Calu3 (cell line): ENCODE measurements around the gene CHKA. TPM values are rescaled to one million over a fixed set of nuclear protein-coding genes. Genes with fewer than 3 reads are reported as not detected.

ENCODE experiments used
- Bru-seq: library from RNA; stranded (reverse); fragments of 400-500 nt; gene quantifications from one replicate; lab custom pipeline; 2021; lab: Mats Ljungman, UMichigan
- BruChase-seq, 2 experiments: library from RNA; stranded (reverse); fragments of 400-500 nt; gene quantifications; one replicate each; lab custom pipeline; 2021; lab: Mats Ljungman, UMichigan
- BruUV-seq: library from RNA; stranded (reverse); fragments of 400-500 nt; replicated peaks from 2 replicates; lab custom pipeline; 2021; lab: Mats Ljungman, UMichigan
- CTCF ChIA-PET: fragments of 300-600 bp; sonication (Branson Sonifier 250); formaldehyde crosslinking; loops from one replicate; lab custom pipeline; 2022; ENCODE audit warnings: antibody characterized with exemption; lab: Charles Lee
- DNase-seq: peaks from one replicate; pipeline ENCODE4 v3.0.0; 2022
- H3K27ac Mint-ChIP-seq: one replicate; pipeline ENCODE4 v1.8.0; 2022; ENCODE audit warnings: mixed read lengths; ENCODE audit not compliant: unreplicated experiment
- H3K27me3 Mint-ChIP-seq: one replicate; pipeline ENCODE4 v1.8.0; 2022; ENCODE audit warnings: mixed read lengths; ENCODE audit not compliant: unreplicated experiment
- H3K36me3 Mint-ChIP-seq: one replicate; pipeline ENCODE4 v1.8.0; 2022; ENCODE audit warnings: mild to moderate bottlenecking, moderate library complexity, mixed read lengths; ENCODE audit not compliant: insufficient read depth, unreplicated experiment
- H3K4me1 Mint-ChIP-seq: one replicate; pipeline ENCODE4 v1.8.0; 2022; ENCODE audit warnings: mild to moderate bottlenecking, low read depth, mixed read lengths; ENCODE audit not compliant: unreplicated experiment
- H3K4me3 Mint-ChIP-seq: one replicate; pipeline ENCODE4 v1.8.0; 2022; ENCODE audit warnings: mild to moderate bottlenecking, low read depth, moderate library complexity, mixed read lengths; ENCODE audit not compliant: unreplicated experiment
- H3K9me3 Mint-ChIP-seq: one replicate; pipeline ENCODE4 v1.8.0; 2022; ENCODE audit warnings: low read depth, mixed read lengths; ENCODE audit not compliant: unreplicated experiment
- CTCF ChIP-seq: fragments of 200-600 bp; IDR thresholded peaks from one replicate; pipeline ENCODE4 v1.8.0; 2022; ENCODE audit warnings: antibody characterized with exemption; ENCODE audit not compliant: unreplicated experiment
- intact Hi-C: fragments of 100-400 bp; cut with micrococcal nuclease; formaldehyde crosslinking; loops from one replicate; pipeline ENCODE4 v1.10.0; 2022; ENCODE audit not compliant: unreplicated experiment
- long read RNA-seq: library from polyadenylated mRNA; stranded (forward); transcript quantifications from one replicate; pipeline ENCODE4 v2.0.0, GENCODE V29; 2022
- total RNA-seq: library from RNA; stranded (reverse); gene quantifications from 2 replicates; pipeline ENCODE4 v1.2.3, GENCODE V29; 2022

CHKA gene
- total RNA-seq (100 and 104 TPM in 2 replicates), Bru-seq, nascent RNA (percentile 98 among the genes with signal in this experiment), BruChase-seq, experiment 1, labeled RNA remaining after a 6-hour chase (percentile 92 among the genes with signal in this experiment), BruChase-seq, experiment 2, labeled RNA remaining after a 2-hour chase (percentile 91 among the genes with signal in this experiment)
- long read RNA-seq, transcript CHKA-201 (12 exons, 2,530 nt) = major isoform, 83 of 150 reads
- long read RNA-seq, transcript CHKA-202 (11 exons, 1,755 nt) = minor isoform, 12 of 150 reads
- long read RNA-seq, partial matches to known transcripts = 13 of 150 reads
- long read RNA-seq, other reads (novel, unspliced or antisense) = 42 of 150 reads

DNA sequence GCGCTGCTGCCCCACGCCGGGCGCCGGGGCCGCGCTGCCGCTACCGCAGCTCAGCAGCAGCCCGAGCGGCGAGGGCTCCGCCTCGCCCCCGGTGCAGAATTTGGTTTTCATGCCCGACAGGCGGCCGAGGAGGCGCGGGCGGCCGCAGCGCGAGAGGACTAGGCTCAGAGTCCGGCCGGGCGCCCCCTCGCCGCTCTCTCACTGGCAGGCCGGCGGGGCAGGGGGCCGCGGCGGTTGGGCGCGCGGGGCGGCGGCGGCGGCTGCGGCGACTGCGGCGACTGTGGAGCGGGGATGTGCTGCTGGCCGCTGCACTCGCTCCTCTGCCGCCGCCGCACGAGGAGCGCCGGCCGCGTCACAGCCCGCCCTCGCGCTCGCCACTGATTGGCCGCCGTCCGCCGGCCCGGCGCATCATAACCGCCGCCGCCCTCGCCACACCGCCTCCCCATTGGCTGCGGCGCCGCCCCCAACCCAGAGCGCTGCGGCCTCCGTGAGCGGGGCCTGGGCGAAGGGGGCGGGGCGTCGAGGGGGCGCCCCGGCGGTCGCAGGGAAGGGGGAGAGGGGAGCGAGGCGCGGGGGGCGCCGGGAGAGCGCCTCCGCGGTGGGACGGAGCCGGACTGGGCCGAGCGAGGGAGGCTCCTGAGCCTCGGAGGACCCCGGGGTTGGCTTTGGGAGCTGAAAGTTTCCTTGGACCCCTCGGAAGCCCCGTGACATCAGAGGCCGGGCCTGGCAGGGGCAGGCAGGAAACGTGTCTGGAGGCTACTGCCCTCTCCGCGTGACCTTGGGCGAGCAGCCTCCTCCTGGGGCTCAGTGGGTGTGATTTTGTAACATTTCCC lies at the start of gene CHKA:
Gene CHKA (minus strand): TSS at position 322 of the 833 bp plus-strand sequence. CDS start 211 bp downstream, at position 111.
- BruUV-seq = no TSS peak
- no peak for TF ChIP-seq CTCF
- no peaks in the 10 kb centered on the region for H3K27me3 Mint-ChIP-seq
- intact Hi-C loops = loop anchor here (2.0 kb wide), 1 partner anchor 14 kb away; no protein-coding TSS in a partner anchor
- CTCF ChIA-PET = interaction anchor here (1.4 kb wide), 1 partner anchor 25 kb away, joined by 4 read pairs; no protein-coding TSS in a partner anchor
- H3K36me3 Mint-ChIP-seq = peaks cover 73% of the 10 kb centered on the region
- DNase-seq = peak; percentile 96
- H3K27ac Mint-ChIP-seq = peak within 1 kb of the TSS; percentile 97
- peak within 1 kb of the TSS; percentile 80 for H3K4me3 Mint-ChIP-seq
- no peaks in the 10 kb centered on the region for H3K9me3 Mint-ChIP-seq
- H3K4me1 Mint-ChIP-seq = peaks cover 63% of the 10 kb centered on the region

DNA sequence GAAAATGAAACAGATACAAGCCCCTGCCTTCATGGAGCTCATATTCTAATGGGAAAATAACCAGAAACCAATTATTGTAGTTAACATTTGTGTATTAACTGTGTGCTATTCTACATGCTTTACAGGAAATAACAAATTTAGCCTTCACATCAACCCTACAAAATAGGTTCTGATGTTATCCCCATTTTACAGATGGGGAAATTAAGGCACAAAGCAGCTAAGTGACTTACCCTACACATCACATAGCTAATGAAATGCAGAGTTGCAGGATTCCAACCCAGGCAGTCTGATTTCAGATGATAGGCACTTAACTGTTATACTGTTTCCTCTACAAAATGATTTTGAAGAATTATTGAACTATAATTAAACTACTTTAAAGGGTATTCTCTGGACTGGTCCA lies 48.3 kb upstream of the CHKA start:
- Mint-ChIP-seq H3K36me3 (peaks cover 34% of the 10 kb centered on the region), H3K27ac (no peak overlapping the region), H3K4me1 (no peaks in the 10 kb centered on the region), H3K4me3 (no peak overlapping the region), H3K27me3 (no peaks in the 10 kb centered on the region), H3K9me3 (no peaks in the 10 kb centered on the region)
- no peak for DNase-seq
- TF ChIP-seq CTCF = no peak
- BruUV-seq = no TSS peak
- CTCF ChIA-PET = interaction anchor here (0.6 to 1.0 kb wide), 3 partner anchors 20 to 72 kb away, joined by 3 read pairs; no protein-coding TSS in a partner anchor
- intact Hi-C loops = no loop called here

DNA sequence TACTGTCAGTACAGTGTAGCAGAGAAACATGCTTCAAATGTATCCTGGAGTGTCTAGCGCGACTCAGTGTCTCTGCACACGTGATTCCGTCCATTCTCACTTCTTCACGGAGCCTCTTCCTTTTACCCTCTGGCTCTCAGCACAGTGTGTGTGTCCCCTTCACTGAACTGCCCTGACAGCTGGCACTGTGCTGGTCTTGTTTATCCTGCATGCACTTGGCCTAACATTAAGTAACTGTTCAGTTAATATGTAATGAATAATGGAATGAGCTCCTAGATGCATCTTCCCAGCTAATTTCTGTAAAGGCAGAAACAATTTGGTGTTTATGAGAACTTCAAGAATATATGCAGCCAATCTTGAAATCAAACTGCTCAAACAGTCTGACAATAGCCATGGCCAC lies 47.5 kb upstream of the CHKA start:
- BruUV-seq = no TSS peak
- Mint-ChIP-seq H3K27ac (no peak overlapping the region), H3K27me3 (no peaks in the 10 kb centered on the region), H3K4me3 (no peak overlapping the region), H3K36me3 (peaks cover 30% of the 10 kb centered on the region), H3K9me3 (no peaks in the 10 kb centered on the region), H3K4me1 (no peaks in the 10 kb centered on the region)
- intact Hi-C loops = no loop called here
- no peak for TF ChIP-seq CTCF
- no peak for DNase-seq
- CTCF ChIA-PET = interaction anchor here (1.0 kb wide), 1 partner anchor 22 kb away, joined by 3 read pairs; no protein-coding TSS in a partner anchor

DNA sequence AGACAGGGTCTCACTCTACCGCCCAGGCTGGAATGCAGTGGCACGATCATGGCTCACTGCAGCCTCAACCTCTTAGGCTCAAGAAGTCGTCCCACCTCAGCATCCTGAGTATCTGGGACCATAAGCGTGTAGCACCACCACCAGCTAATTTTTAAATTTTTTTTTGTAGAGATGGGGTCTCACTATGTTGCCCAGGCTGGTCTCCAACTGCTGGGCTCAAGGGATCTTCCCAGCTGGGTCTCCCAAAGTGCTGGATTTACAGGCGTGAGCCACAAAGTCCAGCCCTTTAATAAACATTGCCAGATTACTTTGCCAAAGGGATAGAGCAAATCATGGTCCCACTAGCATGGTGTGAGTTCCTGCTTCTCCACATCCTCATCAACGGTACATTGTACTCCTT lies 46.3 kb upstream of the CHKA start:
- Mint-ChIP-seq H3K4me1 (no peaks in the 10 kb centered on the region), H3K4me3 (no peak overlapping the region), H3K27me3 (no peaks in the 10 kb centered on the region), H3K36me3 (peaks cover 30% of the 10 kb centered on the region), H3K9me3 (no peaks in the 10 kb centered on the region), H3K27ac (no peak overlapping the region)
- no peak for DNase-seq
- CTCF ChIA-PET = no interaction called here
- BruUV-seq = no TSS peak
- TF ChIP-seq CTCF = no peak
- intact Hi-C loops = no loop called here
